HEK293 (cell line): ENCODE results near the gene UBE2Q2.
A peak's percentile ranks its signal among the peaks of the same experiment; 100 is the strongest.

Experiments used
- CTCF ChIA-PET: fragments of 350-600 bp; formaldehyde crosslinking; extraction: SDS; loops from one replicate; lab custom pipeline; 2021; ENCODE audit warnings: antibody characterized with exemption; lab: Yijun Ruan, JAX
- POLR2A ChIA-PET: fragments of 300-600 bp; formaldehyde crosslinking; extraction: SDS; loops from one replicate; lab custom pipeline; 2020; ENCODE audit warnings: antibody characterized with exemption, inconsistent platforms; lab: Yijun Ruan, JAX
- H3K27ac ChIP-seq: fragments of 200-500 bp; sonication (Bioruptor generic); 2 replicates; pipeline ENCODE4 v1.5.1; 2014; ENCODE audit warnings: low read depth, low read length, control low read depth, inconsistent platforms; ENCODE audit errors: extremely low read depth
- H3K36me3 ChIP-seq, 2 experiments: fragments of 200-500 bp in 1 of 2; sonication (Bioruptor generic) in 1 of 2; 1 replicate in 1 of 2; 2 replicates in 1 of 2; pipeline ENCODE4 v1.5.1; 2014 to 2017; ENCODE audit warnings: inconsistent platforms in 2 of 2, low read length in 2 of 2; ENCODE audit not compliant: control insufficient read depth in 2 of 2, insufficient read depth in 1 of 2
- H3K4me1 ChIP-seq: fragments of 200-500 bp; sonication (Bioruptor generic); 2 replicates; pipeline ENCODE4 v1.5.1; 2014; ENCODE audit warnings: mild to moderate bottlenecking, low read length, inconsistent platforms; ENCODE audit not compliant: control insufficient read depth, insufficient read depth
- H3K4me3 ChIP-seq: 2 replicates; pipeline ENCODE4 v1.5.1; 2011; ENCODE audit warnings: low read depth, mild to moderate bottlenecking, control low read depth, low read length, moderate library complexity
- H3K9me3 ChIP-seq: fragments of 200-500 bp; sonication (Bioruptor generic); 2 replicates; pipeline ENCODE4 v1.5.1; 2014; ENCODE audit warnings: low read depth, low read length, inconsistent platforms; ENCODE audit not compliant: control insufficient read depth, insufficient read depth
- ATF2 ChIP-seq: fragments of 450-650 bp; formaldehyde crosslinking; IDR thresholded peaks from 2 replicates; pipeline ENCODE4 v1.5.1; 2016; ENCODE audit warnings: missing biosample characterization, missing genetic modification characterization, low read depth
- GFI1B ChIP-seq: fragments of 450-650 bp; formaldehyde crosslinking; IDR thresholded peaks from 2 replicates; pipeline ENCODE4 v1.5.1; 2016; ENCODE audit warnings: missing biosample characterization, missing genetic modification characterization
- GLI2 ChIP-seq: fragments of 450-650 bp; formaldehyde crosslinking; IDR thresholded peaks from 2 replicates; pipeline ENCODE4; 2017; ENCODE audit warnings: missing biosample characterization, missing genetic modification characterization, low read depth, borderline replicate concordance
- ZBTB11 ChIP-seq: fragments of 450-650 bp; formaldehyde crosslinking; conservative IDR thresholded peaks from 2 replicates; pipeline ENCODE4 v1.5.1; 2016; ENCODE audit warnings: low read depth, missing biosample characterization, missing genetic modification characterization
- ZBTB17 ChIP-seq: fragments of 450-650 bp; formaldehyde crosslinking; IDR thresholded peaks from 2 replicates; pipeline ENCODE4 v1.5.1; 2016; ENCODE audit warnings: missing biosample characterization, missing genetic modification characterization
- ZNF114 ChIP-seq: fragments of 450-650 bp; formaldehyde crosslinking; IDR thresholded peaks from 2 replicates; pipeline ENCODE4 v1.5.0; 2017; ENCODE audit warnings: missing biosample characterization, missing genetic modification characterization
- ZNF23 ChIP-seq: fragments of 450-650 bp; formaldehyde crosslinking; IDR thresholded peaks from 2 replicates; pipeline ENCODE4 v1.5.1; 2016; ENCODE audit warnings: missing biosample characterization, missing genetic modification characterization, borderline replicate concordance
- ZNF426 ChIP-seq: fragments of 450-650 bp; formaldehyde crosslinking; IDR thresholded peaks from 2 replicates; pipeline ENCODE4 v1.5.1; 2017; ENCODE audit warnings: missing biosample characterization, missing genetic modification characterization, mild to moderate bottlenecking, inconsistent platforms, moderate library complexity
- ZNF514 ChIP-seq: fragments of 450-650 bp; formaldehyde crosslinking; IDR thresholded peaks from 2 replicates; pipeline ENCODE4 v1.5.1; 2016; ENCODE audit warnings: missing biosample characterization, missing genetic modification characterization
- ZNF518A ChIP-seq: fragments of 450-650 bp; formaldehyde crosslinking; conservative IDR thresholded peaks from 2 replicates; pipeline ENCODE4 v1.5.1; 2016; ENCODE audit warnings: low read depth, missing biosample characterization, missing genetic modification characterization
- ZNF843 ChIP-seq: fragments of 450-650 bp; formaldehyde crosslinking; IDR thresholded peaks from 2 replicates; pipeline ENCODE4 v1.5.1; 2016; ENCODE audit warnings: missing biosample characterization, missing genetic modification characterization

The UBE2Q2 gene

GRCh38 chr15:75817138-75817935 is 25.9 kb upstream of the UBE2Q2 start:
- Histone ChIP-seq H3K4me1 (no peaks in the 10 kb centered on the region), H3K9me3 (no peaks in the 10 kb centered on the region), H3K4me3 (no peak overlapping the region), H3K27ac (no peak overlapping the region), H3K36me3 (no peaks in the 10 kb centered on the region)
- POLR2A ChIA-PET = no interaction called here
- no peak for TF ChIP-seq GFI1B (tag by site-specific recombination)
- TF ChIP-seq ZBTB11 = 0 out of 2 replicates have a peak, but pooled peaks have one; percentile 33
- CTCF ChIA-PET = interaction anchor here (0.6 to 3.2 kb wide), 4 partner anchors 13 to 68 kb away, joined by 3 to 22 read pairs (median 3); no protein-coding TSS in a partner anchor

GRCh38 chr15:75820206-75820605 is 23.0 kb upstream of the UBE2Q2 start:
- H3K4me1 ChIP-seq = no peaks in the 10 kb centered on the region
- H3K27ac ChIP-seq = no peak overlapping the region
- ChIA-PET POLR2A (no interaction called here), CTCF (interaction anchor here (0.6 to 1.0 kb wide), 5 partner anchors 18 to 319 kb away, joined by 3 to 4 read pairs (median 3); no protein-coding TSS in a partner anchor)
- H3K36me3 ChIP-seq = no peaks in the 10 kb centered on the region
- H3K9me3 ChIP-seq = no peaks in the 10 kb centered on the region
- H3K4me3 ChIP-seq = no peak overlapping the region
- TF ChIP-seq ZNF426 (no peak), ZNF514 (tag by site-specific recombination) (no peak), ZNF114 (no peak), ZNF23 (peak; percentile 82; the same call in 1 of the 2 replicates), ZBTB17 (tag by site-specific recombination) (peak; percentile 59), ZNF843 (no peak), ZNF518A (tag by site-specific recombination) (no peak), GLI2 (no peak), ATF2 (no peak)
